Measurements from ENCODE around the gene SART1. TPM values are rescaled to one million over a fixed set of nuclear protein-coding genes. Genes with fewer than 3 reads are reported as not detected.

Gene SART1
- total and polyA plus RNA-seq, 4 donors, result 13.6 to 24.3 (median 15.1) TPM

DNA sequence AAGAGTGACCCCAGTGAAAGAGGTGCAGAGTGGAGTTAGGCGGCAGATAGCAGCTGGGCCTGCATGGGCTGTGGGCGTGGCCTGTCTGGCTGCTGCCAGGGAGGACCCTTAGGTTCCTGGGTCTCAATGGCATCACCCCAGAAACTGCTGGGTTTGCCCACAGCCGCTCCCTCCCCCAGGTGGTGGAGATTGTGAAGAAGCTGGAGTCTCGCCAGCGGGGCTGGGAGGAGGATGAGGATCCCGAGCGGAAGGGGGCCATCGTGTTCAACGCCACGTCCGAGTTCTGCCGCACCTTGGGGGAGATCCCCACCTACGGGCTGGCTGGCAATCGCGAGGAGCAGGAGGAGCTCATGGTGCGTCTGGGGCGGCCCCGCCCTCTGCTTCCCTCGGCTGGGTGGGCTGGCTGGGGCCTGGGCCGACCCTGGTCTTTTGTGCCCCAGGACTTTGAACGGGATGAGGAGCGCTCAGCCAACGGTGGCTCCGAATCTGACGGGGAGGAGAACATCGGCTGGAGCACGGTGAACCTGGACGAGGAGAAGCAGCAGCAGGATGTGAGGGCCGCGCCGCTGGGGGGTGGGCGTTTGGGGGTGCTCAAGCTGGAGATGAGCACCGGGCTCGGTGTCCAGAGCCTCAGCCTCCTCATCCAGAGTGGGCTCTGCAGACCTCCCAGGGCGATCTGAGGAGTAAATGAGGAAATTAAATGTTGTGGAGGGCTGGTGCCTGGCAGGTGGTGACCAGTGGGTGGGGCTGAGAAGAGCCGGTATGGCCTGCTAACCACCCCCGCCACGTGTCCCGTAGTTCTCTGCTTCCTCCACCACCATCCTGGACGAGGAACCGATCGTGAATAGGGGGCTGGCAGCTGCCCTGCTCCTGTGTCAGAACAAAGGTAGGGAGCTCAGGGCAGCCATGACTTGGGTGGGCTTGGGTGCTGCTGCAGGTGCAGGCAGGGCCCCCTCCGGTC lies 15.0 kb downstream of the SART1 start:
- H3K27ac ChIP-seq (ENCODE audit: low read depth in 1 of 2, low read length in 2 of 2), result no peak overlapping the region
- no peaks in the 10 kb centered on the region for H3K9me3 ChIP-seq (ENCODE audit: control insufficient read depth in 4 of 4, low read length in 3 of 4)
- DNase-seq (ENCODE audit: low spot score), result no peak
- H3K4me1 ChIP-seq (ENCODE audit: control insufficient read depth in 4 of 4, insufficient read depth in 4 of 4, low read length in 3 of 4), result no peaks in the 10 kb centered on the region
- H3K9ac ChIP-seq (ENCODE audit: low read depth in 1 of 2, low read length in 2 of 2), result no peak overlapping the region
- TF ChIP-seq EGR1 (IDR thresholded peaks at IDR 0.05; ENCODE audit: low read depth in 2 of 2) (no peak), MAX (IDR thresholded peaks at IDR 0.05) (no peak), RAD21 (IDR thresholded peaks at IDR 0.05) (no peak), SP1 (IDR thresholded peaks at IDR 0.05) (no peak), HNF4A (conservative IDR thresholded peaks at IDR 0.05) (no peak), GABPA (IDR thresholded peaks at IDR 0.05 in 1 of 2, conservative IDR thresholded peaks at IDR 0.05 in 1 of 2) (no peak), FOXA1 (IDR thresholded peaks at IDR 0.05) (no peak), REST (IDR thresholded peaks at IDR 0.05) (no peak), FOXA2 (IDR thresholded peaks at IDR 0.05) (no peak), YY1 (IDR thresholded peaks at IDR 0.05) (no peak), HNF4G (IDR thresholded peaks at IDR 0.05) (no peak)
- TF ChIP-seq, protein P1, sequence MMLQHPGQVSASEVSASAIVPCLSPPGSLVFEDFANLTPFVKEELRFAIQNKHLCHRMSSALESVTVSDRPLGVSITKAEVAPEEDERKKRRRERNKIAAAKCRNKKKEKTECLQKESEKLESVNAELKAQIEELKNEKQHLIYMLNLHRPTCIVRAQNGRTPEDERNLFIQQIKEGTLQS (IDR thresholded peaks at IDR 0.05), result no peak
- WGBS, result 89% methylated on average over 43 of the region's 43 CpGs
- no peak overlapping the region for H3K4me3 ChIP-seq (ENCODE audit: low read depth in 1 of 3, low read length in 3 of 3)
- no peaks in the 10 kb centered on the region for H3K27me3 ChIP-seq (ENCODE audit: control insufficient read depth in 4 of 4, insufficient read depth in 4 of 4, low read length in 3 of 4)
- peaks cover 16 to 45% (median 26%) of the 10 kb centered on the region in 4 donors for H3K36me3 ChIP-seq (ENCODE audit: control insufficient read depth in 4 of 4, insufficient read depth in 3 of 4, low read depth in 1 of 4, low read length in 3 of 4)

DNA sequence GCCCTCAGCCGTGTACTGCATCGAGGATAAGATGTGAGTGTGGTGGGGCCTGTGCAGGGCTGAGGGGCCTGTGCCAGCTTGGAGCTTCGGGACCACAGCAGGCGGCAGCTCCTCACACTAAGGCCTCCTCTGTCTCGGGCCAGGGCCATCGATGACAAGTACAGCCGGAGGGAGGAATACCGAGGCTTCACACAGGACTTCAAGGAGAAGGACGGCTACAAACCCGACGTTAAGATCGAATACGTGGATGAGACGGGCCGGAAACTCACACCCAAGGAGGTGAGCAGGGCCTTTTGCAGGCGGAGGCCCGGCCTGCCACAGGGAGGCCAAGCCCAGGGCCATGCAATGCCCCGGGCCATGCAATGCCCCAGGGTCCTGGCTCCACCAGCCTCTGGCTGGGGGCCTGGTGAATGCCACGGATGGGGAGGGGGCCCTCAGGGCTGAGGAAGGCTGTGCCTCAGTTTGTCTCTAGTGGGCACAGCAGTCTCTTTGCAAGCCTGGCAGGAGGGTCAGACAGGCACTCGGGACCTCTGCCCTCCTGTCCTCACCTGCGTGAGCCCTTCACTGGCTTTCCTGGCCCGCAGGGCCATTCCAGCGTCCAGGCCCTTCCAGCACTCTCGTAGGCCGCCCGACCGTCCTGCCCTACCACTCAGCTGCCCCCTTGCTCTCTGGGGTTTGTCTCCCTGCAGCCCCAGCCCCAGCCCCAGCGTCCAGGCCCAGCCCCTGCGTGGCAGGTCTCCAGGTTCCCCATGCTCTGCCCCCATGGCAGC lies 16.3 kb downstream of the SART1 start:
- WGBS, result 92% methylated on average over 29 of the region's 29 CpGs
- no peak for DNase-seq (ENCODE audit: low spot score)

More for the DNA sequence above, 16.3 kb downstream of the SART1 start:
- Histone ChIP-seq H3K36me3 (ENCODE audit: control insufficient read depth in 4 of 4, insufficient read depth in 3 of 4, low read depth in 1 of 4, low read length in 3 of 4) (peaks cover 15 to 45% (median 26%) of the 10 kb centered on the region in 4 donors), H3K27ac (ENCODE audit: low read depth in 1 of 2, low read length in 2 of 2) (no peak overlapping the region), H3K9ac (ENCODE audit: low read depth in 1 of 2, low read length in 2 of 2) (no peak overlapping the region), H3K27me3 (ENCODE audit: control insufficient read depth in 4 of 4, insufficient read depth in 4 of 4, low read length in 3 of 4) (no peaks in the 10 kb centered on the region), H3K4me3 (ENCODE audit: low read depth in 1 of 3, low read length in 3 of 3) (no peak overlapping the region), H3K4me1 (ENCODE audit: control insufficient read depth in 4 of 4, insufficient read depth in 4 of 4, low read length in 3 of 4) (no peaks in the 10 kb centered on the region), H3K9me3 (ENCODE audit: control insufficient read depth in 4 of 4, low read length in 3 of 4) (no peaks in the 10 kb centered on the region)
- no peak for TF ChIP-seq EGR1 (IDR thresholded peaks at IDR 0.05; ENCODE audit: low read depth in 2 of 2)
